H1 (cell line): ENCODE data around the gene ALG9. TPM values are rescaled to one million over a fixed set of nuclear protein-coding genes. Genes with fewer than 3 reads are reported as not detected.

ENCODE experiments used
- CTCF ChIA-PET: fragments of 300-600 bp; sonication (Branson Sonifier 250); formaldehyde crosslinking; loops from one replicate; lab custom pipeline; 2021; ENCODE audit not compliant: partially characterized antibody; lab: Charles Lee
- POLR2A ChIA-PET: fragments of 300-600 bp; sonication (Branson Sonifier 250); formaldehyde crosslinking; loops from one replicate; lab custom pipeline; 2021; ENCODE audit warnings: inconsistent platforms; ENCODE audit not compliant: partially characterized antibody; lab: Charles Lee
- DNase-seq, 2 experiments: peaks; one replicate each; pipeline versions ENCODE4 v3.0.0 to v3.0.0-alpha.2; 2010 to 2022; ENCODE audit warnings: low spot score in 2 of 2, low read depth in 1 of 2, mixed read lengths in 1 of 2
- FAIRE-seq: peaks from 2 replicates; lab custom pipeline; 2011; peaks lifted over from hg19 to GRCh38; lab: Jason Lieb, UNC
- H2AFZ ChIP-seq: 2 replicates; pipeline ENCODE4 v1.8.1; 2012; ENCODE audit warnings: low read length, inconsistent platforms
- H2AK5ac ChIP-seq: 2 replicates; pipeline ENCODE4 v1.6.1; 2013; ENCODE audit warnings: low read depth, low read length
- H2BK120ac ChIP-seq: replicated peaks from 2 replicates; pipeline ENCODE3; 2013; ENCODE audit warnings: low read depth, low read length, inconsistent platforms
- H2BK12ac ChIP-seq: 2 replicates; pipeline ENCODE4 v1.6.1; 2013; ENCODE audit warnings: low read depth, low read length
- H2BK15ac ChIP-seq: 2 replicates; pipeline ENCODE4 v1.6.1; 2013; ENCODE audit warnings: low read length
- H2BK20ac ChIP-seq: 2 replicates; pipeline ENCODE4 v1.6.1; 2013; ENCODE audit warnings: low read length
- H2BK5ac ChIP-seq: 2 replicates; pipeline ENCODE4 v1.6.1; 2013; ENCODE audit warnings: low read depth, low read length
- H3K14ac ChIP-seq: 2 replicates; pipeline ENCODE4 v1.6.1; 2013; ENCODE audit warnings: inconsistent platforms; ENCODE audit not compliant: insufficient read length
- H3K18ac ChIP-seq: 2 replicates; pipeline ENCODE4 v1.6.1; 2013; ENCODE audit warnings: low read length; ENCODE audit errors: extremely low read depth
- H3K23ac ChIP-seq: 2 replicates; pipeline ENCODE4 v1.6.1; 2013; ENCODE audit warnings: inconsistent platforms; ENCODE audit not compliant: insufficient read length
- H3K23me2 ChIP-seq: 2 replicates; pipeline ENCODE4 v1.6.1; 2013; ENCODE audit warnings: low read depth, low read length
- H3K27ac ChIP-seq: 2 replicates; pipeline ENCODE4 v1.6.1; 2011; ENCODE audit warnings: low read depth, low read length, inconsistent platforms
- H3K27me3 ChIP-seq, 4 experiments: replicated peaks in 1 of 4; 1 replicate in 1 of 4; 2 replicates in 3 of 4; pipeline versions ENCODE4 v1.6.1 to v1.8.1; 2011 to 2013; ENCODE audit warnings: low read length in 3 of 4, mild to moderate bottlenecking in 3 of 4, inconsistent platforms in 2 of 4, mixed read lengths in 2 of 4, moderate library complexity in 1 of 4; ENCODE audit not compliant: control insufficient read depth in 3 of 4, insufficient read depth in 3 of 4; ENCODE audit errors: extremely low read depth in 1 of 4
- H3K36me3 ChIP-seq, 4 experiments: 2 replicates each; pipeline versions ENCODE4 v1.6.1 to v1.8.1; 2011 to 2013; ENCODE audit warnings: mild to moderate bottlenecking in 4 of 4, low read length in 3 of 4, moderate library complexity in 2 of 4, control low read depth in 1 of 4, inconsistent platforms in 1 of 4; ENCODE audit not compliant: insufficient read depth in 4 of 4, control insufficient read depth in 2 of 4
- H3K4ac ChIP-seq: replicated peaks from 2 replicates; pipeline ENCODE3; 2013; ENCODE audit warnings: low read length, low read depth, mixed read lengths, inconsistent platforms; ENCODE audit not compliant: insufficient read length
- H3K4me1 ChIP-seq, 4 experiments: replicated peaks in 1 of 4; 1 replicate in 1 of 4; 2 replicates in 3 of 4; pipeline versions ENCODE4 v1.6.1 to v1.8.1; 2011 to 2013; ENCODE audit warnings: low read length in 3 of 4, inconsistent platforms in 2 of 4, mixed read lengths in 1 of 4; ENCODE audit not compliant: insufficient read depth in 4 of 4, control insufficient read depth in 3 of 4
- H3K4me2 ChIP-seq, 2 experiments: 2 replicates each; pipeline versions ENCODE4 v1.6.1 to v1.8.1; 2011 to 2013; ENCODE audit warnings: low read depth in 2 of 2, low read length in 2 of 2, control low read depth in 1 of 2, inconsistent platforms in 1 of 2, mild to moderate bottlenecking in 1 of 2; ENCODE audit not compliant: insufficient read depth in 1 of 2
- H3K4me3 ChIP-seq, 4 experiments: fragments of 200-600, 300-600 bp in 1 of 4; sonication (generic), shearing (Covaris generic), sonication (Bioruptor Twin) in 1 of 4; 2 replicates each; pipeline versions ENCODE4 v1.5.1 to v1.8.1; 2011 to 2016; ENCODE audit warnings: low read length in 4 of 4, low read depth in 3 of 4, control low read depth in 2 of 4, inconsistent platforms in 2 of 4, mild to moderate bottlenecking in 2 of 4, mixed read lengths in 1 of 4, moderate library complexity in 1 of 4; ENCODE audit not compliant: insufficient read depth in 2 of 4; ENCODE audit errors: extremely low read depth in 1 of 4
- H3K56ac ChIP-seq: replicated peaks from 2 replicates; pipeline ENCODE3; 2013; ENCODE audit warnings: low read depth, mild to moderate bottlenecking, mixed read lengths, low read length, inconsistent platforms; ENCODE audit not compliant: insufficient read length
- H3K79me1 ChIP-seq: 2 replicates; pipeline ENCODE4 v1.6.1; 2013; ENCODE audit warnings: low read depth, low read length, control low read depth
- H3K79me2 ChIP-seq, 2 experiments: 2 replicates each; pipeline versions ENCODE4 v1.6.1 to v1.8.1; 2012 to 2013; ENCODE audit warnings: low read length in 2 of 2, mild to moderate bottlenecking in 2 of 2, inconsistent platforms in 1 of 2; ENCODE audit not compliant: insufficient read depth in 2 of 2, control insufficient read depth in 1 of 2
- H3K9ac ChIP-seq, 4 experiments: replicated peaks in 1 of 4; 1 replicate in 1 of 4; 2 replicates in 3 of 4; pipeline versions ENCODE4 v1.6.1 to v1.8.1; 2011 to 2013; ENCODE audit warnings: low read depth in 3 of 4, low read length in 3 of 4, control low read depth in 2 of 4, mild to moderate bottlenecking in 2 of 4, moderate library complexity in 2 of 4, inconsistent platforms in 1 of 4; ENCODE audit errors: extremely low read depth in 1 of 4
- H3K9me3 ChIP-seq, 2 experiments: 2 replicates each; pipeline versions ENCODE4 v1.6.1 to v1.8.1; 2012 to 2013; ENCODE audit warnings: mild to moderate bottlenecking in 2 of 2, moderate library complexity in 2 of 2, control low read depth in 1 of 2, inconsistent platforms in 1 of 2, low read depth in 1 of 2, low read length in 1 of 2, mixed read lengths in 1 of 2; ENCODE audit not compliant: insufficient read depth in 2 of 2
- H4K20me1 ChIP-seq, 2 experiments: replicated peaks in 1 of 2; 2 replicates each; pipeline versions ENCODE3 to v1.8.1; 2011 to 2013; ENCODE audit warnings: inconsistent platforms in 2 of 2, low read length in 2 of 2, mild to moderate bottlenecking in 1 of 2; ENCODE audit not compliant: insufficient read depth in 2 of 2, control insufficient read depth in 1 of 2
- H4K5ac ChIP-seq: 2 replicates; pipeline ENCODE4 v1.6.1; 2013; ENCODE audit warnings: low read length, low read depth, mixed read lengths, inconsistent platforms; ENCODE audit not compliant: insufficient read length
- H4K8ac ChIP-seq: 2 replicates; pipeline ENCODE4 v1.8.0; 2013; ENCODE audit warnings: mild to moderate bottlenecking, moderate library complexity, low read length, inconsistent platforms; ENCODE audit not compliant: insufficient read depth; ENCODE audit errors: extremely low read depth
- H4K91ac ChIP-seq: replicated peaks from 2 replicates; pipeline ENCODE3; 2013; ENCODE audit warnings: low read length, mixed read lengths, inconsistent platforms; ENCODE audit not compliant: insufficient read length
- CBX5 ChIP-seq: fragments of 300-800, 300-1000 bp; sonication (generic); IDR thresholded peaks from 2 replicates; pipeline ENCODE4 v1.7.1; 2016; ENCODE audit warnings: antibody characterized with exemption, low read length, low read depth
- CBX8 ChIP-seq: fragments of 300-800, 300-1000 bp; sonication (generic); IDR thresholded peaks from 2 replicates; pipeline ENCODE4 v1.7.1; 2016; ENCODE audit warnings: low read depth, low read length, borderline replicate concordance
- CHD1 ChIP-seq: IDR thresholded peaks from 2 replicates; pipeline ENCODE4 v1.6.1; 2012; ENCODE audit warnings: low read depth, low read length, improper control_type of control experiment
- CREB1 ChIP-seq: IDR thresholded peaks from 2 replicates; pipeline ENCODE4 v1.6.1; 2012; ENCODE audit warnings: inconsistent platforms
- HDAC6 ChIP-seq: IDR thresholded peaks from one replicate; pipeline ENCODE4 v1.7.1; 2012; ENCODE audit warnings: low read depth, mild to moderate bottlenecking, inconsistent platforms, low read length, moderate library complexity
- POU5F1 ChIP-seq: IDR thresholded peaks from 2 replicates; pipeline ENCODE4 v1.6.1; 2011; ENCODE audit warnings: low read depth, mild to moderate bottlenecking, low read length, moderate library complexity
- SP4 ChIP-seq: IDR thresholded peaks from 2 replicates; pipeline ENCODE4 v1.6.1; 2012; ENCODE audit warnings: low read length, inconsistent platforms
- TAF7 ChIP-seq: optimal IDR thresholded peaks from 2 replicates; pipeline ENCODE3; 2011; ENCODE audit warnings: low read depth, mild to moderate bottlenecking, inconsistent platforms, low read length, moderate library complexity, borderline replicate concordance
- WGBS, 2 experiments: shearing (Covaris generic) in 1 of 2; methylation state at CpG; one replicate each; pipeline versions ENCODE4 v1.1.6 to v1.1.7; 2013 to 2015; ENCODE audit warnings: low lambda C conversion rate in 2 of 2, mixed read lengths in 2 of 2, inconsistent platforms in 1 of 2, low coverage in 1 of 2, missing lambda C conversion rate in 1 of 2; ENCODE audit not compliant: insufficient replicate concordance in 2 of 2, insufficient coverage in 1 of 2, insufficient read length in 1 of 2; ENCODE audit errors: extremely low coverage in 1 of 2, missing lambda C conversion rate in 1 of 2; 5-methylcytosine and 5-hydroxymethylcytosine counted together
- polyA plus RNA-seq, 7 experiments: library from polyadenylated mRNA; depleted of rRNA in 3 of 7; stranded (reverse) in 5 of 7; unstranded in 2 of 7; fragments of >200 nt in 5 of 7; fragments of 200-250 nt in 2 of 7; gene quantifications; 1 replicate in 5 of 7; 2 replicates in 1 of 7; 4 replicates in 1 of 7; pipeline versions ENCODE4 v1.2.1 to v1.2.3, GENCODE V29; 2011 to 2013; ENCODE audit warnings: missing spikeins in 2 of 7, mixed read lengths in 2 of 7
- total RNA-seq: library from RNA; stranded (reverse); fragmentation: NEBNext Ultra II Directional; extraction: Animal tissue kit (Norgen Biotek cat#: 25700); gene quantifications from 2 replicates; pipeline ENCODE4 v1.2.1, GENCODE V29; 2021

ALG9 gene
- total and polyA plus RNA-seq, 2 of the 8 experiments (the other 6 are each of a cell fraction or from before 2014, with no cell fraction given), result 23.5 to 24.5 TPM

DNA sequence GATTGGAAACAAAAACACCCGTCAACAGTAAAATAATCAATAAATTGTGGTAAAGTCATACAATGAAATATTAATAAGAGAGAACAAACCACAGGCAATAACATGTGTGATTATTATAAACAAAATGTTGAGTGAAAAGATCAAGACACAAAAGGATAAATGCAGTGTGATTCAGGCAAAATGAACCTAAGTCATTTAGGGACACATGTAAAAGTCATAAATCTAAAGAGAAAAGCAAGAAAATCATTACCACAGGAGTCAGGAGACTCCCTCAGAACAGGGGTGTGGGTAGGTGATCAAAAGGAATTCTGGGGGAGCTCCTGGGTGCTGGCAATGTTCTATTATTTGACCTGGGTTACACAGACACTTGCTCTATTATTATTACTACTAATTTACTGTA is 57.3 kb downstream of the ALG9 start:
- no peak overlapping the region for H3K4me2 ChIP-seq

More for the DNA sequence above, 57.3 kb downstream of the ALG9 start:
- no peaks in the 10 kb centered on the region for H3K23me2 ChIP-seq
- no peak overlapping the region for H3K18ac ChIP-seq
- H3K56ac ChIP-seq, result no peak overlapping the region
- no peak overlapping the region for H2BK5ac ChIP-seq
- no peak overlapping the region for H4K91ac ChIP-seq
- H3K79me2 ChIP-seq, result no peaks in the 10 kb centered on the region
- H2BK20ac ChIP-seq, result no peak overlapping the region
- no peaks in the 10 kb centered on the region for H3K79me1 ChIP-seq
- WGBS, 2 experiments, result 96% methylated on average over 1 of the region's 1 CpG; no CpG with 5 or more reads in 1 of the 2 experiments
- H3K23ac ChIP-seq, result no peak overlapping the region
- H3K4me1 ChIP-seq, result no peaks in the 10 kb centered on the region
- DNase-seq, result no peak
- H3K4ac ChIP-seq, result no peak overlapping the region
- no peak overlapping the region for H3K27ac ChIP-seq
- no peak overlapping the region for H2BK15ac ChIP-seq
- no peaks in the 10 kb centered on the region for H3K36me3 ChIP-seq
- H4K5ac ChIP-seq, result no peak overlapping the region
- no peak overlapping the region for H2BK12ac ChIP-seq
- H4K20me1 ChIP-seq, result no peaks in the 10 kb centered on the region
- no peak overlapping the region for H4K8ac ChIP-seq
- no peak overlapping the region for H2BK120ac ChIP-seq
- H3K14ac ChIP-seq, result no peak overlapping the region
- ChIA-PET POLR2A (no interaction called here), CTCF (interaction anchor here (0.5 to 1.6 kb wide), 3 partner anchors 9 to 165 kb away, joined by 3 to 4 read pairs (median 3); no protein-coding TSS in a partner anchor)
- TF ChIP-seq CHD1 (no peak), SP4 (no peak), CREB1 (no peak), HDAC6 (no peak), CBX8 (no peak), TAF7 (no peak), CBX5 (no peak), POU5F1 (no peak)
- H2AK5ac ChIP-seq, result no peak overlapping the region
- H3K4me3 ChIP-seq, result no peak overlapping the region
- no peaks in the 10 kb centered on the region for H3K27me3 ChIP-seq
- no peaks in the 10 kb centered on the region for H3K9me3 ChIP-seq
- no peak overlapping the region for H2AFZ ChIP-seq
- no peak for FAIRE-seq
- H3K9ac ChIP-seq, result no peak overlapping the region
